Prostate gland (tissue), 2 donors: ENCODE measurements around the gene SNIP1. TPM values are rescaled to one million over a fixed set of nuclear protein-coding genes. Genes with fewer than 3 reads are reported as not detected.
"Not testable (repeated sequence)": the region's sequence is repeated elsewhere in the genome, so short reads cannot be mapped to it uniquely, and the experiment has no call there.

Experiments used
- DNase-seq: peaks from one replicate; pipeline ENCODE4 v3.0.0-alpha.2; 2019; ENCODE audit warnings: low spot score
- H3K27ac ChIP-seq, 2 donors: fragments of 200-600 bp; sonication (generic); 2 replicates each; pipeline ENCODE4 v1.5.1; 2017 to 2019
- H3K27me3 ChIP-seq: fragments of 200-600 bp; sonication (generic); replicated peaks from 2 replicates; pipeline ENCODE4 v1.5.1; 2019; ENCODE audit not compliant: insufficient read depth
- H3K36me3 ChIP-seq, 2 donors: fragments of 200-600 bp; sonication (generic); 1 replicate in 1 of 2; 2 replicates in 1 of 2; pipeline versions ENCODE4 v1.5.1 to v1.8.1; 2017 to 2019
- H3K4me1 ChIP-seq: fragments of 200-600 bp; sonication (generic); replicated peaks from 2 replicates; pipeline ENCODE4 v1.5.1; 2019
- H3K4me3 ChIP-seq, 2 donors: fragments of 200-600 bp; sonication (generic); 2 replicates each; pipeline ENCODE4 v1.5.1; 2017 to 2019
- H3K9me3 ChIP-seq: fragments of 200-600 bp; sonication (generic); 2 replicates; pipeline ENCODE4 v1.5.1; 2017
- CTCF ChIP-seq, 4 experiments: fragments of 200-600 bp in 2 of 4; fragments of 450-650 bp in 2 of 4; sonication (generic) in 2 of 4; IDR thresholded peaks; 1 replicate in 3 of 4; 2 replicates in 1 of 4; pipeline ENCODE4 v1.5.1; 2016 to 2019; ENCODE audit warnings: antibody characterized with exemption in 4 of 4, mild to moderate bottlenecking in 2 of 4, moderate library complexity in 2 of 4
- POLR2A ChIP-seq: fragments of 450-650 bp; IDR thresholded peaks from one replicate; pipeline ENCODE4 v1.6.1; 2016; ENCODE audit warnings: antibody characterized with exemption, mild to moderate bottlenecking
- POLR2AphosphoS5 ChIP-seq: sonication (generic); formaldehyde crosslinking; IDR thresholded peaks from one replicate; pipeline ENCODE4 v1.6.1; 2017; ENCODE audit warnings: antibody characterized with exemption
- WGBS: methylation state at CpG from one replicate; pipeline ENCODE4 v1.1.5; 2018; 5-methylcytosine and 5-hydroxymethylcytosine counted together
- intact Hi-C: fragments of 100-400 bp; cut with DNase I; formaldehyde crosslinking; loops from one replicate; pipeline ENCODE4 v1.14.2; 2022
- total RNA-seq, 2 donors: library from RNA; depleted of rRNA; stranded (reverse); fragments of >200 nt; gene quantifications; one replicate each; pipeline ENCODE4 v1.1.0, GENCODE V29; 2016

The SNIP1 gene
- total RNA-seq, 2 donors from 2014 or later, result 27.6 to 45.7 TPM

- Histone ChIP-seq H3K27me3 (no peaks in the 10 kb centered on the region), H3K36me3 (no peaks in the 10 kb centered on the region), H3K9me3 (no peaks in the 10 kb centered on the region), H3K4me1 (no peaks in the 10 kb centered on the region), H3K27ac (no peak overlapping the region), H3K4me3 (no peak overlapping the region)
- no peak for DNase-seq
- intact Hi-C loops, result no loop called here
- TF ChIP-seq POLR2A, result no peak
- TF ChIP-seq CTCF (IDR thresholded peaks at IDR 0.05), result no peak
- TF ChIP-seq POLR2AphosphoS5, result no peak
Measured at GRCh38 chr1:37519613-37520012, 34.5 kb downstream of the SNIP1 start.

- intact Hi-C loops, H3K4me1 ChIP-seq, H3K27ac ChIP-seq, H3K9me3 ChIP-seq, H3K27me3 ChIP-seq, DNase-seq, H3K4me3 ChIP-seq, H3K36me3 ChIP-seq: not testable (repeated sequence)
- WGBS, result 66% methylated on average over 15 of the region's 15 CpGs
Measured at GRCh38 chr1:37518929-37519328, 35.2 kb downstream of the SNIP1 start.

- H3K9me3 ChIP-seq, H3K27ac ChIP-seq, H3K4me1 ChIP-seq, DNase-seq, H3K4me3 ChIP-seq, H3K27me3 ChIP-seq, H3K36me3 ChIP-seq, intact Hi-C loops: not testable (repeated sequence)
- 97% methylated on average over 6 of the region's 31 CpGs for WGBS
Measured at GRCh38 chr1:37518241-37518640, 35.9 kb downstream of the SNIP1 start.

- no peaks in the 10 kb centered on the region for H3K36me3 ChIP-seq
- H3K27me3 ChIP-seq, result no peaks in the 10 kb centered on the region
- H3K4me3 ChIP-seq, result no peak overlapping the region
- no peaks in the 10 kb centered on the region for H3K9me3 ChIP-seq
- H3K4me1 ChIP-seq, result no peaks in the 10 kb centered on the region
- no peak overlapping the region for H3K27ac ChIP-seq
- intact Hi-C loops, result no loop called here
- no peak for DNase-seq
- 86% methylated on average over 1 of the region's 1 CpG for WGBS
- TF ChIP-seq CTCF (IDR thresholded peaks at IDR 0.05), result no peak
- no peak for TF ChIP-seq POLR2AphosphoS5
- TF ChIP-seq POLR2A, result no peak
Measured at GRCh38 chr1:37517569-37517968, 36.5 kb downstream of the SNIP1 start.

- TF ChIP-seq POLR2AphosphoS5, result no peak
- no peak for TF ChIP-seq POLR2A
- no peak for TF ChIP-seq CTCF (IDR thresholded peaks at IDR 0.05)
- WGBS, result 68% methylated on average over 18 of the region's 18 CpGs
- intact Hi-C loops, result no loop called here
Measured at GRCh38 chr1:37515185-37516034, 38.7 kb downstream of the SNIP1 start.

More at GRCh38 chr1:37515185-37516034, 38.7 kb downstream of the SNIP1 start:
- Histone ChIP-seq H3K36me3 (no peaks in the 10 kb centered on the region), H3K27me3 (no peaks in the 10 kb centered on the region), H3K4me3 (peak overlapping the region; percentile 86 to 98), H3K9me3 (no peaks in the 10 kb centered on the region), H3K27ac (peak overlapping the region; percentile 96 to 97), H3K4me1 (no peaks in the 10 kb centered on the region)
- no peak for DNase-seq
